A673 (cell line): Measurements from ENCODE around the gene AOPEP. TPM values are rescaled to one million over a fixed set of nuclear protein-coding genes. Genes with fewer than 3 reads are reported as not detected.

Source experiments
- BruUV-seq: library from RNA; stranded (reverse); fragments of 400-500 nt; replicated peaks from 2 replicates; lab custom pipeline; 2021; lab: Mats Ljungman, UMichigan
- CTCF ChIA-PET: fragments of 300-600 bp; sonication (Branson Sonifier 250); formaldehyde crosslinking; loops from one replicate; lab custom pipeline; 2022; ENCODE audit warnings: antibody characterized with exemption; lab: Charles Lee
- POLR2A ChIA-PET: fragments of 300-600 bp; sonication (Branson Sonifier 250); formaldehyde crosslinking; loops from one replicate; lab custom pipeline; 2022; ENCODE audit warnings: antibody characterized with exemption; ENCODE audit not compliant: low non-redundant PET; lab: Charles Lee
- DNase-seq: peaks from one replicate; pipeline ENCODE4 v3.0.0-alpha.2; 2015; ENCODE audit warnings: low spot score
- H3K27ac ChIP-seq: fragments of 200-600 bp; sonication (generic); 2 replicates; pipeline ENCODE4 v1.5.1; 2016; ENCODE audit warnings: mixed run types, low read depth, mild to moderate bottlenecking, mixed read lengths, antibody characterized with exemption, low read length; ENCODE audit not compliant: poor library complexity, severe bottlenecking
- H3K27me3 ChIP-seq: fragments of 200-600 bp; sonication (generic); replicated peaks from 2 replicates; pipeline ENCODE4 v1.6.1; 2017; ENCODE audit warnings: mixed run types, low read depth, mild to moderate bottlenecking, mixed read lengths, antibody characterized with exemption, low read length; ENCODE audit not compliant: insufficient read depth, poor library complexity
- H3K36me3 ChIP-seq: fragments of 200-600 bp; sonication (generic); 2 replicates; pipeline ENCODE4 v1.6.1; 2016; ENCODE audit warnings: mixed run types, mild to moderate bottlenecking, mixed read lengths, antibody characterized with exemption, low read length; ENCODE audit not compliant: insufficient read depth, poor library complexity, severe bottlenecking
- H3K4me1 ChIP-seq: fragments of 200-600 bp; sonication (generic); 2 replicates; pipeline ENCODE4 v1.6.1; 2017; ENCODE audit warnings: mixed run types, mild to moderate bottlenecking, mixed read lengths, antibody characterized with exemption, low read length; ENCODE audit not compliant: insufficient read depth, poor library complexity, severe bottlenecking
- H3K4me3 ChIP-seq: fragments of 200-600 bp; sonication (generic); 2 replicates; pipeline ENCODE4 v1.5.1; 2016; ENCODE audit warnings: low read depth, mixed run types, mild to moderate bottlenecking, mixed read lengths, low read length; ENCODE audit not compliant: poor library complexity, severe bottlenecking
- H3K9me3 ChIP-seq: fragments of 200-600 bp; sonication (generic); 2 replicates; pipeline ENCODE4 v1.6.1; 2016; ENCODE audit warnings: mixed run types, low read depth, mild to moderate bottlenecking, mixed read lengths, antibody characterized with exemption, low read length; ENCODE audit not compliant: poor library complexity, severe bottlenecking
- EZH2 ChIP-seq: fragments of 200-600 bp; sonication (generic); IDR thresholded peaks from 2 replicates; pipeline ENCODE4 v1.6.1; 2017; ENCODE audit warnings: borderline replicate concordance, low read depth, mild to moderate bottlenecking, mixed read lengths, antibody characterized with exemption, low read length; ENCODE audit not compliant: poor library complexity, severe bottlenecking
- intact Hi-C: fragments of 100-400 bp; cut with micrococcal nuclease; formaldehyde crosslinking; loops from one replicate; pipeline ENCODE4 v1.10.0; 2022; ENCODE audit not compliant: unreplicated experiment
- total RNA-seq: library from RNA; stranded (reverse); gene quantifications from 2 replicates; pipeline ENCODE4 v1.2.3, GENCODE V29; 2021
- TF ChIP-seq, protein P1 (sequence below): fragments of 300-800, 200-600 bp; sonication (generic); conservative IDR thresholded peaks from 2 replicates; pipeline ENCODE4 v1.5.1; 2017; ENCODE audit warnings: low read depth, mild to moderate bottlenecking, antibody characterized with exemption, low read length, moderate library complexity, mixed read lengths

The AOPEP gene
- total RNA-seq, 1 experiment from 2014 or later, result 17.5 TPM

DNA sequence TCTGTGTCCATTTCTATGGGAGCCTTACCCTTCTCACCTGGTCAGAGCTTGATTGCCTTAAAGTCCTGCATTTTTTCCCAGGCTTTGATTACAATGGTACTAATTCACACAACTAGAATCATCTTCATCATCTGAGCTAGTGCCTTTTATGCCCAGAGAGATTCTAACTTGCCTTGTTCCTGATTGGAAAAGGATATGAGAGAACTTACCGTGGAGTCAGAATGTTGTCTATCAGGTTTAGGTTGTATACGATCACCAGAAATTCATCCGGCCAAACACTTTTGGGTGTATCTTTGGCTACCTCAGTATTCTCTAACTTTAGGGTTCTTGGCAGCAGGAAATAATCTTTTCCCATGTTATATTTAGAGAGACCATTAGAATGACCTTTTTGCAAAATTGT is 71.7 kb downstream of the AOPEP start:
- Histone ChIP-seq H3K36me3 (no peaks in the 10 kb centered on the region), H3K27ac (no peak overlapping the region), H3K4me3 (no peak overlapping the region), H3K9me3 (no peaks in the 10 kb centered on the region), H3K4me1 (no peaks in the 10 kb centered on the region), H3K27me3 (no peaks in the 10 kb centered on the region)
- CTCF ChIA-PET, result interaction anchor here (0.6 kb wide), 1 partner anchor 10 kb away, joined by 5 read pairs; no protein-coding TSS in a partner anchor
- TF ChIP-seq, protein P1, sequence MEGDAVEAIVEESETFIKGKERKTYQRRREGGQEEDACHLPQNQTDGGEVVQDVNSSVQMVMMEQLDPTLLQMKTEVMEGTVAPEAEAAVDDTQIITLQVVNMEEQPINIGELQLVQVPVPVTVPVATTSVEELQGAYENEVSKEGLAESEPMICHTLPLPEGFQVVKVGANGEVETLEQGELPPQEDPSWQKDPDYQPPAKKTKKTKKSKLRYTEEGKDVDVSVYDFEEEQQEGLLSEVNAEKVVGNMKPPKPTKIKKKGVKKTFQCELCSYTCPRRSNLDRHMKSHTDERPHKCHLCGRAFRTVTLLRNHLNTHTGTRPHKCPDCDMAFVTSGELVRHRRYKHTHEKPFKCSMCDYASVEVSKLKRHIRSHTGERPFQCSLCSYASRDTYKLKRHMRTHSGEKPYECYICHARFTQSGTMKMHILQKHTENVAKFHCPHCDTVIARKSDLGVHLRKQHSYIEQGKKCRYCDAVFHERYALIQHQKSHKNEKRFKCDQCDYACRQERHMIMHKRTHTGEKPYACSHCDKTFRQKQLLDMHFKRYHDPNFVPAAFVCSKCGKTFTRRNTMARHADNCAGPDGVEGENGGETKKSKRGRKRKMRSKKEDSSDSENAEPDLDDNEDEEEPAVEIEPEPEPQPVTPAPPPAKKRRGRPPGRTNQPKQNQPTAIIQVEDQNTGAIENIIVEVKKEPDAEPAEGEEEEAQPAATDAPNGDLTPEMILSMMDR, result no peak
- TF ChIP-seq EZH2, result no peak
- intact Hi-C loops, result no loop called here
- DNase-seq, result no peak
- BruUV-seq, result no TSS peak
- POLR2A ChIA-PET, result no interaction called here

DNA sequence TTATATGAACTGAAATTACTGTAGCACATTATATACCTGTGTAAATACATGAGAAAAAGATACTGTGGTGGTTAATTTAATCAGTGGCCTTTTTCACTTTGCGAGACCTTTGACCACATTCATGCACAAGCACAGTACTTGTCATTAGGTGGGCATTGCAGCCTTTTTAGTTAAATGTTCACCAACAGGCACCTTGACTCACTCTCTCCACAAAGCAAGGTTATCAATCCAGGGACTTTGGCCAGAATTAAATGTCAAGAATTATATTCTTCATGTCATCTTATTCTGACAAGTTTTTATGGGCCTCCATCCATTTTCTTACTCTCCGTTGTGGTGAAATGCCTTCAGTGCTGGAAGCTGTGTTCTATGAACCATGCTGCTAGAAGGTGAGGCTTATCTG is 72.2 kb downstream of the AOPEP start:
- intact Hi-C loops, result no loop called here
- H3K27ac ChIP-seq, result no peak overlapping the region
- no peak for DNase-seq
- H3K9me3 ChIP-seq, result no peaks in the 10 kb centered on the region
- no peak overlapping the region for H3K4me3 ChIP-seq
- ChIA-PET POLR2A (no interaction called here), CTCF (interaction anchor here (0.6 kb wide), 1 partner anchor 10 kb away, joined by 5 read pairs; no protein-coding TSS in a partner anchor)
- H3K27me3 ChIP-seq, result no peaks in the 10 kb centered on the region
- no peak for TF ChIP-seq EZH2
- TF ChIP-seq, protein P1, result no peak
- no TSS peak for BruUV-seq
- H3K36me3 ChIP-seq, result no peaks in the 10 kb centered on the region
- peaks cover 4% of the 10 kb centered on the region for H3K4me1 ChIP-seq

DNA sequence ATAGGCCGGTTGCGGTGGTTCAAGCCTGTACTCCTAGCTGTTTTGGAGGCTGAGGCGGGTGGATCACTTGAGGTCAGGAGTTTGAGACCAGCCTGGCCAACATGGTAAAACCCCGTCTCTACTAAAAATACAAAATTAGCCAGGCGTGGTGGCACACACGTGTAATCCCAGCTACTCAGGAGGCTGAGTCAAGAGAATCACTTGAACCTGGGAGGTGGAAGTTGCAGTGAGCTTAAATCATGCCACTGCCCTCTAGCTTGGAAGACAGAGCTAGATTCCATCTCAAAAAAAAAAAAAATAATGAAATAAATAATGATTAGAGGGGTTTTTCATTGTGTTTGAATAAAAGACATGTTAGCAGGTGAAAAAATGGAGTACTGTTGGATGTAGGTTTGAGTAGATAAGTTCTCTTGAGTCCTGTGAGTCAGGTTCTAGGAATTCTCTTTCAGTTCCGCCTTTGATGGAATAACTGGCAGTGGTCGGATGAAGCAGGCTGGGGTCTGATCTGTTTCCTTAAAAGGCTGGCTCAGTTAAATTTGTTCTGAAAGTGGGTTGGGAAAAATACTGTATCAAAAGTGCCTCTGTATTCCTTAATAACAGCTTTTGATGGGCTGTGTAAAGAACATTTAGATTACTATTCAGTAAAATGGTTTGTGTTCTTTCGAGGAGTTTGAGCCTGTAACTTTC is 73.2 kb downstream of the AOPEP start:
- ChIA-PET POLR2A (no interaction called here), CTCF (no interaction called here)
- H3K27ac ChIP-seq, result no peak overlapping the region
- no peaks in the 10 kb centered on the region for H3K27me3 ChIP-seq
- BruUV-seq, result no TSS peak
- H3K9me3 ChIP-seq, result no peaks in the 10 kb centered on the region
- TF ChIP-seq, protein P1, result no peak
- no peak for TF ChIP-seq EZH2
- DNase-seq, result peak; percentile 18
- H3K4me1 ChIP-seq, result peaks cover 11% of the 10 kb centered on the region
- no peaks in the 10 kb centered on the region for H3K36me3 ChIP-seq
- no peak overlapping the region for H3K4me3 ChIP-seq
- intact Hi-C loops, result no loop called here
